Stimulated activated CD8-positive, alpha-beta memory T cell treated with anti-CD3 and anti-CD28 coated beads, Interleukin-15, amount 100 ng/mL, for 24 hours (primary cell): Measurements from ENCODE around the gene APCDD1.
"Not testable (repeated sequence)": the region's sequence is repeated elsewhere in the genome, so short reads cannot be mapped to it uniquely, and the experiment has no call there.

ENCODE experiments used
- DNase-seq: peaks from one replicate; pipeline ENCODE4 v3.0.0-alpha.2; 2020; ENCODE audit warnings: low read depth

The APCDD1 gene

DNA sequence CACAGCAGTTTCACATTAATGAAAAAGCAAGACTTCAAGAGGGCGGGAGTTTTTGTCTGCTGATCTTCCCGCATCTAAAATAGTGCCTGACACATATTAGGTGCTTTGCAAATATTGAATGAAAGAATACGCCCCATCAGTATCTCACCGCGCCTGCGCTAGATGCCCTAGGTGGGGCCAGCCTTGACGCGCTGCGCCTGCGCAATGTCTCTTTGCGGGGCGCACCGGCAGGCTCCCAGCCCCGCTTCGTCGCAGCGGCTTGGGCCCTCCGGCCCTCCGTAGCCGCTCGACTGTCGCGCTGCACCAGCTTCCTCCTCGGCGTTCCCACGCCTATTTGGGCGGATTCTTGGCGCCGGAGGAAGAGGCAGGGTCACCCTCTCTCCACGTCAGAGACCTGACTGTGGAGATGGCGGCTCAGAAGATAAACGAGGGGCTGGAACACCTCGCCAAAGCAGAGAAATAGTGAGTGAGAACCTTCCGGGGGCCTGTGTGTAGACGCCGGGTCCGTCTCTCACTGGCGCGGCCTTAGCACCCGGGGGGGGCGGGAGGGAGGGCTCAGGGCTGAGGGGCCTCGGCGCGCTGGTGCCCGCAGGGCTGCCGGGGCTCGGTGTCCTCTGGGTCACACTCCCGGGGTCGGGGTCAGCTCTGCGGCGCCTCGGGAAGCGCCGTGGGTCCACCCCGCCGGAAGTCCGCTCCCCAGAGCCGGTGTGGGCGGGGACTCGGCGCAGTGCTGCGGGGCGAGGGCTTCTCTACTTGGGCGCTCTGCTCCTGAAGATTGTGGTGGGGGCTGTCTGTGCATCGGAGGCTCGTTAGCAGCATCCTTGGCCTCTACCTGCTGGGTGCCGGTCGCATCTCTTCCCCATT is 71.5 kb downstream of the APCDD1 start, which contains the start of gene NAPG:
Gene NAPG, plus strand, starts transcription at position 331 of the 864 bp plus-strand sequence. Its CDS starts 76 bp downstream, at position 407.
- peak; percentile 69 for DNase-seq

DNA sequence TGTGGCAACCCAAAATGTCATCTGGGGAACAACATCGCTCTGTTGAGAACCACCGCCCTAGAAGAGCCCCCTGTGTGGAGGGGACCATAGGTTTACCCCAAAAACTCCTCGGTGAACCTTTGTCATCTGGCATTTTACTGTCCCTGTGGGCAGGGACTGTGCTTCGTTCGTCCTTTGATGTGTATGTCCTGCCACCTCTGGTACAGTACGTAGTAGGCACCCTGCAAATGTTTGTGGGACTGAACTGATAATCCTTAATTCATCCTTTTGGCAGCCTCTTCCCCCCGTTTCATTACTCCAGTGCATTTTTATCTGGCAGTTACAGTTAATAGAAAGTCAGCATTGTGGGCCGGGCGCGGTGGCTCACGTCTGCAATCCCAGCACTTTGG is 72.1 kb downstream of the APCDD1 start:
- DNase-seq: no peak

DNA sequence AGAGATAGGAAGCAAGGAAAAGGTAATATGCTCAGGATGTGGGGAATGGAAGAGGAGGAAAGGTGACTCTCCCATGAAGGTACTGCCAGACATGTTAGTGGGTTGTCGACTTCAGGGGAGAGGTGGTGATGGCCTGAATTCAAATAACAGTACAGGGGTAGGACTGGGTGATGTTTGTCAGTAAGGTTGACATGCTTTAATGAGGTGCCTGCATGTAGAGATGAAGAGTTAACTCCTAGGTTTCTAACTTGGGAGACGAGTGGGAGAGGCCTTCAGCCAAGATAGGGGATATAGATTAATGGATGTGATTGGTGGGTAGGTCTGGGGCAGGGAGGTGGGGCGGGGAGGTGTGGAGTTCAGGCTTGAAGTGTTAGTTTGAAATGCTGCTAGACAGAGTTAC is 74.0 kb downstream of the APCDD1 start:
- DNase-seq: no peak

DNA sequence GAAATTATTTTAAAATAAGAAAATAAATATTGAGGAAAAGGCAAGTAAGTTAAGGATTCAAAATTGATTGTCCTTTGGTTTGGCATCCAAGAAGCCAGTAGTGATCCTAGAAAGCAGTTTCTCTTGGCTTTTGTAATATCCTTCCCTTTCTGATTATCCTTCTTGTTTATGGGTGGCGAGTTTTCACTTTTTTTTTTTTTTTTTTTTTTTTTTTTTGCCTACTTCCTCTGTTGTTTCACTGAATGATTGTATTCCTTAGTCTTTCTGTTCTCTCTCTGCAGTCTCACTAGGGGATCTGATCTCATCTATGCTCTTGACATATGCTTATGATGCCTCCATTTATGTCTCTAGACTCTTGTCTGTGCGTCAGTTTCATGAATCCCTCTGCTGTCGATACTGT is 75.6 kb downstream of the APCDD1 start:
- DNase-seq: no peak

DNA sequence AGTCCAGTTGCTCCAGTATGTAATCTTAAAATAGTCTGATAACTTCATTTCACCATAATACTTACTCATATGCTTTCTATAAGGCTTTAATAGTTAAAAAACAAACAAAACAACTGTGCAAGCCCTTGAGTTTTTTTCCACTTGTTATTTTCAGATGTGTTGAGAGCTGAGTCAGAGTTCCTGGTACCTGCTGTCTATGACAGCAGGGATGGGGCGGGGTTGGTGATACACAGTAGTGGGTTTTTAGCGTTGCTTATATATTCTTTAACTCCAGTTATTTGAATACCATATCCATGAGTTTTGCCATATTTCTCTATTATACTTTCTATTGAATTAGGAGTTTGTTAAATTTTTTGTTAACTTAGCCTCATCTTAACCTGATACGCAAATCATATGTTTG is 76.4 kb downstream of the APCDD1 start:
- DNase-seq: no peak

DNA sequence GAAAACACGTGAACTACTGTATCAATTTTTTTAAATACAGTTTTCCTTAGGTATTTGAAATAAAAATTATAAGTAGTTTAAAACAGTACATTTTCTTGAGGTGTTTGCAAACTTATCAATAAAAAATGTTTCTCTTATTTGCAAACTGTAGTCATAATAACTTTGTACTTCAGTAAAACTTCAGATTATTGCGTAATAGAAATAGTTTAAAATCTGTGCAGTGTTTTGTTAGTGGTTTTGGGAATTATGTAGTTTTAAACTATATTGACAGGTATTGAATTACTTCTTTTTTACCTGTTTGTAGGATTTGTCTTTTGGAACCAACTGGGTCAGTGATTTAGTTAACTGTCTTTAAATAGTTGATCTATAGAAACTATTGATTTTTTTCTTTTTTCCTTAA is 78.7 kb downstream of the APCDD1 start:
- no peak for DNase-seq

DNA sequence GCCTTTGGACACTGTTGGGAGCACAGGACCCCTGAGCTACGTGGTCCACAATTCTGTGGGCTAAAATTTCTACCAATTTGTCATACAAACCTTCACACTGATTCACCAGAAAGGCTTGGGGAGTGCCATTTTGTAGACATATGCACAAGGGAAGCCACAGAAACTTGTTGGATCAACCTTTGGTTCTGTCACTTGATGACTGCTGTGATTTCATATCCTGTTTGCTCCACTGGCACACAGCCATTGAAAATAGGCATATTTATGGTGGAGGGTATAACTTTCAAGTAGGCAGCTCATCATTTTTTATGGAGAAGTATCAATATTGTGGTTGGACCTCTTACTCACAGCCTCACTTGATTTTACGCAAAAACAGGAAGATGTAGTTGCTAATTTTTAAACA is 81.8 kb downstream of the APCDD1 start:
- no peak for DNase-seq

DNA sequence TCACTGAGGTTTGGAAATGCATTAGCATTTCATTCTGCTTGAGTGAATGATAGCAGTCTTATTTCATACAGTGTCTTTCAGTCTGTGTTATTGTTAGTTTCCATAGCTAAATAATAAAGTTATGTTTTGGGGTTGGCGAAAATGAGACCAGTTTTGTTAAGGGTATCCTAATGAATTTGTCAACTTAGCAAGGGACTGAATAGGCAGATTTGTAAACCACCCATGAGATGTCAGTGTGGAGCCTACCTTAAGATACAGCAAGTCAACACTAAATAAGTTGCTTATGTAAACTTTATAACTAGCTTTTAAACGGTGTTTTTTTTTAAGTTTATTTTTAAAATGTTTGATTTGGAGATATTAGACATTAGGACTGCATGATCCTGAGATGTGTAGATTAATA is 83.3 kb downstream of the APCDD1 start:
- no peak for DNase-seq

DNA sequence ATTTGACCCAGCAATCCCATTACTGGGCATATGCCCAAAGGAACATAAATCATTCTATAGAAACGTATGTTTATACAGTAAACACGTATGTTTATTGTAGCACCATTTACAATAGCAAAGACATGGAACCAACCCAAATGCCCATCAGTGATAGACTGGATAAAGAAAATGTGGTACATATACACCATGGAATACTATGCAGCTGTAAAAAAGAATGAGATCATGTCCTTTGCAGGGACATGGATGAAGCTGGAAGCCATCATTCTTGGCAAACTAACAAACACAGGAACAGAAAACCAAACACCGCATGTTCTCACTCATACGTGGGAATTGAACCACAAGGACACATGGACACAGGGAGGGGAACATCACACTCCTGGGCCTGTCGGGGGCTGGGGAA is 84.7 kb downstream of the APCDD1 start:
- DNase-seq: not testable (repeated sequence)
